Activated effector memory CD4-positive, alpha-beta T cell treated with Interleukin-2 at 50 U/mL for 16 hours (primary cell): ENCODE results near the gene TRMT44.
"Not testable (repeated sequence)": the region's sequence is repeated elsewhere in the genome, so short reads cannot be mapped to it uniquely, and the experiment has no call there.

Experiments used
- DNase-seq: peaks from one replicate; pipeline ENCODE4 v3.0.0-alpha.2; 2020

Gene TRMT44

GRCh38 chr4:8500966-8501365 lies 60.4 kb downstream of the TRMT44 start:
- DNase-seq, result no peak

- DNase-seq, result no peak
Measured at GRCh38 chr4:8501781-8502180, 61.2 kb downstream of the TRMT44 start.

- DNase-seq, result no peak
Measured at GRCh38 chr4:8502371-8502770, 61.8 kb downstream of the TRMT44 start.

DNA sequence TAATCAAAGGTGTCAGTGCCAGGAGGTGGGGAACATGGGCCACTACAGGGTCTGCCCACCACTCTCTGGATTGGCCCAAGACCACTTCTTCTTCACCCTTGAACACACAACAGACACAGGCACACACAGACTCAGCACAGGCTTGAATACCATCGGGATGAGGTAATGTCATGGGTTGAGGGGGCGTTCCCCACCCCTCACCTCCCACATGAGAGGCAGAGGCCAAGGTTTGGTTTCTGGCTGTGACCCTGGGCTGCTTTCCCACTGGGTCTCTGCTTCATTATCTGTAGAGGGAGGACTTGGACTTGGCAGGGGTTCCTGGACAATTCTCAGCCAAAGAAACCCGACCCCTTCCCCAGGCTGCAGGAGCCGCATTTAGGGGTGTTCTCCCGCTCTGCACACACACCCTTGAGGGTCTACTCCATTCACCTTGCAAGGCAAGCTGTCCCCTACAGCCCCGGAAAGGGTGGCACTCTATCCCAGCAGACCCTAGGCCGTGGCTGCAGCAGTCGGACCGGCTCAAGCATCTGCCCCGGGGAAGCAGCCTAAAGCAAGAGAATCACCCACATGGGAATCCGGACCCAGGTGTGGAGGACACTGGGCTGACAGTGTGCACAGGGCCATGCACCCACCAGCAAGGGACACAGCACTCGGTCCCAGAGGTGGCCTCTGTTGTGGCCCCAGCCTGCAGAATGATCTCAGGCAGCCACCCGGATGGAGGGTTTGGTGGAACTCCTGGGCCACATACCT lies 62.4 kb downstream of the TRMT44 start:
- no peak for DNase-seq

DNA sequence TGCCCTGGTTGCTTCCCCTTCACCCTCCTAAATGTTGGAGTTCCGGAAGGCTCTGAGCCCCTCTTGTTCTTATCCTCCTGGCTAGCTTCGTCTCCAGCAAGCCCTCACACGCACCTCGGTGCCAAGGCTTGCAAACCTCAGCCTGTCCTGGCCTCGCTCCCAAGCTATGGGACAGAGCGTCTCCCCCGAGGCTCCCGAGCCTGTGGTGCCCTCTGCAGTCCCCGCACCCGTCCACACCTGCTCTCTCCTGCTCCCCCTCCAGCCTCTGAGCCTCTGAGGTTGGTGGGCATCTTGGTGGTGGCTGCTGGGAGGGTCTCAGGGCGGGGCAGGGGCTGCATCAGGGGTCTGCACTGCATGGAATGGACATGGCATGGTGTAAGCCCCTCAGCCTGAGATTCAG lies 63.2 kb downstream of the TRMT44 start:
- DNase-seq, result no peak

GRCh38 chr4:8504279-8505007 lies 63.9 kb downstream of the TRMT44 start:
- DNase-seq, result no peak

GRCh38 chr4:8505229-8505628 lies 64.7 kb downstream of the TRMT44 start:
- no peak for DNase-seq

- DNase-seq, result no peak
Measured at GRCh38 chr4:8506006-8506372, 65.4 kb downstream of the TRMT44 start.

DNA sequence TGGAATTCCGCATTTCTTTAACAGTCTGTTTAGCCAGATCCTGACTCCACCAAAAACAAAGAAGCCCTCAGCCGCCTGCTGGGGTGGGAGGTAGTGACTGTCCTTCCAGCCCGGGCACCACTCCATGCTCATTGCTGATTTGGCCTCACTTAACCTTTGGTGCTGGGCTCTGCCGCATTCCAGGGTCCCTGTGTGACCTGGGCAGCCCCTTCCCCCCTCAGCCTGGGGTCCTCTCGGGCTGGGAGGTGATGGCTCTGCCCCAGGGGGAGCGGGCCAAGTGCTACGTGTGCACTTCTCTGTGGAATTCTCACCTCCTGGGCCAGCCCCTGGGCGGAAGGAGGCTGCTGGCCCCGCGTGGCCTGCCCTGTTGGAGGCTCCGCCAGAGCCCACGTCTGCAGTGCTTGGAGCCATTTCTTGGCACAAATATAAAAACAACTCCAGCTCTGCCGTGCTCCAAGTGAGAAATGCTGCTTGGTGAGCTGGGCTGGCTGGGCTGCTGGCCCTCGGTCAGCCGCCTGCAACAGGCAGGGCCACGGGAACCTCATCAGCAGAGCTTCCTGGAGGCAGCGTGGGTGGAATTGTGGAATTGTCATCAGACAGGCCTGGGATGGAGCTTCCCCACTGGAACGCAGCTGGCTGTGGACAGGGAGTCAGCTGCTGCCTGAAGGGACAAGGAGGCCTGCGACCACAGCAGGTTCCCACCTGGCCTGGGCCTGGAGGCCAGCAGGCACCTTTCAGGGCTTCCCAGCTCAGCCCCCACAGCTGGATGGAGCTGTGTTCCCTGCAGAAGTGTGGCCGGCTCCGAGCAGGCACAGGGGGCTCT lies 66.0 kb downstream of the TRMT44 start:
- DNase-seq, result no peak

GRCh38 chr4:8507196-8507570 lies 66.6 kb downstream of the TRMT44 start:
- DNase-seq, result no peak

GRCh38 chr4:8507624-8508023 lies 67.0 kb downstream of the TRMT44 start:
- DNase-seq, result no peak

- DNase-seq, result no peak
Measured at GRCh38 chr4:8508266-8508665, 67.7 kb downstream of the TRMT44 start.

DNA sequence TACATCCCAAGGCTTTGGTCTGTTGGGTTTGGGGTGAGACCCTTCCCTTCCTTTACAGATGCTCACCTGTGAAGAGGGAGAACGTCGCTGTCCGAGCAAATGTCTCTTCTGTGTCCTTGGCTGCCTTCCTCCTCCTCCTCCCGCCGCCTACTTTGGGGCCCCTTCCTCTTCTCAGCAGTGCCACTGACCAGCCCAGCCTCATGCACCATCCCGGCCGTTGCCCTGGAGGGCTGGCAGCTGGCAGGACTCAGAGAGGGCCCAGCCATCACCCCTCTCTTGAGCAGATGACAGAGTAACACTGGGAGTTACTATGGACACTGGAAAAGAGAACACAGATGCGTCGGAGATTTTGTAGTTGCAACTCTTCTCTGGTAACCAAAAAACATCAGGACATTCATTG lies 68.2 kb downstream of the TRMT44 start:
- DNase-seq, result no peak

DNA sequence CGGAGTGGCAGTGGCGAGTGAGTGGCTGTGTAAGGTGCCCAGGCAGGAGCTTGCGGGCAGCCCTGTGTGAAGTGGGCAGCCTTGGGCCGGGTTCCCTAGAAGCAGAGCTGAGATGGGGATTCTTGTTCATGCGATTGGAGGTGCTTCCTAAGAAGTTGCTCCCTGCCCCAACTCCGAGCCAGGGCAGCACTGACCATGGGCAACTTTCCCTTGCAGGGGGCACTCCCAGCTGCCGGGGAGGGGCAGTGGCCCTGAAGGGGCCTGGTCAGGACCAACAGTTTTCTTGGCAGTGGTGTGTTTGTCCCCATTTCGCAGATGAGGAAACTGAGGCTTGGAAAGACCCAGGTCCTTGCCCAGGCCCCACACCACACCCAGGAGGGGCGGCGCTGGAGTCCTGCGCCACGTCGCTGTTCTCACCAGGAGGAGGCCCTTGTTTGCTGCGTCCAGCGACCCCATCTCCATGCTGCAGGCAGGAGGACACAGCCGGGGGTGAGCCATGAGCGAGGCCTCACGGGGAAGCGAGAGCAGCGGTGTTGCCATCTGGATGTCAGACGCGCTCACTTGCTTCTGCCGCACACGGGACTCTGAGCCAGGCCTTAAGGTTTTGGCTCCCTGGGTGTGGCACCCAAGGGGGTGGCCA lies 68.9 kb downstream of the TRMT44 start:
- no peak for DNase-seq

DNA sequence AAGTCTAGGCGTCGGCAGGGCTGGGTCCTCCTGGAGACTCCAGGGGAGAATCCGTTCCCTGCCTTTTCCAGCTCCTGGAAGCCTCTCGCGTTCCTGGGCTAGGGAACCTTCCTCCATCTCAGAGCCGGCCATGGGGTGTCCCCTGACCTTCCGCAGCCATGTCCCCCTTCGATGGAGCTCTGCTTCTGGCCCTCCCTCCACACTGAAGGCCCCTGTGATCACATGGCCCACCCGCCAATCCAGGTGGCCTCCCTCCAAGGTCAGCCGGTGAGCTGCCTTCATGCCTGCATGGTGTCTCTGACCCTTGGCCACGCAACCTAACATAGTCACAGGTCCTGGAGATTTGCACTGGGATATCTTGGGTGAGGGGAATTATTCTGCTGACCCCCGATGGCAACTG lies 69.6 kb downstream of the TRMT44 start:
- no peak for DNase-seq

DNA sequence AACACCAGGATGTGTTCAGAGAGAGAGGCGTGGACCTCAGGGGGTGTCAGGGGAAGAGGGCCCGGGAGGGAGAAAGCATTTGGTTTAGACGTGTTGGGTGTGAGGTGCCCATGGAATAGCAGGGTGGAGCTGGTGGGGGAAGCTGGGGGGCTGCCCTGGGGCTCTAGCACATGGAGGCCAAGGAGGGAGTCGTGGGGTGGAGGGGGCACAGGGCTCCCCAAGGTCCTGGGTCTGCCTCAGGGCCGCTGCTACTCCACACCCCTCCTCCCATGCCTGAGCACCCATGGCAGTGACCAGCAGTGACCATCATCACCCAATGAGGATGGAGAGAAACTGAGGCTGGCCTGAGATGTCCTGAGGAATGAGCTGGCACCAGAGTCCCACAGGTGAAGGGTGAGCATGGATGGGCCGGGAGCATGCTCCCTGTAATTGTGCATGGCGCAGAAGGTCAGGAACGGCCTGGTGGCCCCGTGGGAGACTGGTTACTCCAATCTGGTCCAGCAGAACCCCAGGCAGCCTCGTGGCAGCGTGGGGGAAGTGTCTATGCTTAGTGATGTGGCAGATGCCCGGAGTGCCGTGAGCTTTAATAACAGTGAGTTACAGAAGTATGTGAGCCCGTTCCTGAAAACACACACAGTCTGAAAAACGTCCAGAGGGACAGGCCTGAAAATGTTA lies 70.2 kb downstream of the TRMT44 start:
- DNase-seq, result no peak

DNA sequence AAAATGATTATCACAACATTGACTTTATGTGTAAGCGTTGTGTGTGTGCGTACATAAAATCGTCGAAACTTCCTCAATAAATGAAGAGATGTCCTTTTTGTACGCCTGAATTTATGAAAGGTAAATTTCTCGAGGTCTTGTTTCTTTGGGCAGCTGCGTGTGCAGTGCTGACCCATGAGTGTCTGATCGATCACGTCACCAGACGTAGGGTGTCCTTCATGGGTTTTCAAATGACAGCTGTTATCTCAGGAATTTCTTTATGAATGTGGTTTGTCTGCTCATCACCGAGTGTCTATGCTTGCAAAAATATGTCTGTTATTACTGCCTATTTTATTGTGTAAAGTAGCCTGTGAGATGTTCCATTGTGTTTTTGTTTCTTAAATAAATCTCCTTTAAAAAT lies 71.9 kb downstream of the TRMT44 start:
- no peak for DNase-seq

DNA sequence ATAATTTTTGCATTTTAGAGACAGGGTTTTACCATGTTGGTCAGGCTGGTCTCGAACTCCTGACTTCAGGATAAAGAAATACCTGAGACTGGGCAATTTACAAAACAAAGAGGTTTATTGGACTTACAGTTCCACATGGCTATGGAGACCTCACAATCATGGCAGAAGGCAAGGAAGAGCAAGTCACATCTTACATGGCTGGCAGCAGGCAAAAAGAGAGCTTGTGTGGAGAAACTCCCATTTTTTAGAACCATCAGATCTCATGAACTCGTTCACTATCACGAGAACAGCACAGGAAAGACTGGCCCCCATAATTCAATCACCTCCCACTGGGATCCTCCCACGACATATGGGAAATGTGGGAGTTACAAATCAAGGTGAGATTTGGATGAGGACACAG lies 72.5 kb downstream of the TRMT44 start:
- not testable (repeated sequence) for DNase-seq

- no peak for DNase-seq
Measured at GRCh38 chr4:8513931-8514330, 73.4 kb downstream of the TRMT44 start.

- DNase-seq, result no peak
Measured at GRCh38 chr4:8514391-8514790, 73.8 kb downstream of the TRMT44 start.

GRCh38 chr4:8515316-8516060 lies 74.9 kb downstream of the TRMT44 start:
- no peak for DNase-seq

DNA sequence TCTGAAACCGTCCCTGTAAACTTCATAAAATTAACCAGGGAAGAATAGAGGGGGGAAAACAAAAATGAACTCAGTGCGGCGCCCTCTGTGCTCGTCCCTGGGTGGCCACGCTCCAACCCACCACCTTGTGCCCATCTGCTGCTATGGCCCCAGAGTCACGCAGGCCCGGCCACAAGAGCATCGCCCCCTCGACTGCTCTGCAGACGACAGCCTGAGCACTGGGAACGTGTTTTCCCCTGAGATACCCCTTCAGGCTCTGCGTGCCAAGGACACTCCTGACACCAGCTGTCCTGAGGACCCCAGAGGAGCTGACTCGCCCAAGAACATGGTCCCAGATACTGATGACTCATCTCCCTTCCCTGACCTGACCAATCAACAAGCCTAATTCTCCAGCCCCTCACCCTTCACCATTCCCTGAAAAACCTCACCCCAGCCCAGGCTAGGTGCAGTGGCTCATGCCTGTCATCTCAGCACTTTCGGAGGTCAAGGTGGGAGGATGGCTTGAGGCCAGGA lies 75.5 kb downstream of the TRMT44 start:
- DNase-seq, result no peak
